HG02885 (cell line): ENCODE results near the gene CTIF.

Experiments used
- ATAC-seq: cut with Tn5 transposase; IDR thresholded peaks from one replicate; pipeline ENCODE4 v1.9.1; 2021; ENCODE audit warnings: mild to moderate bottlenecking; ENCODE audit not compliant: unreplicated experiment, poor library complexity

The CTIF gene

DNA sequence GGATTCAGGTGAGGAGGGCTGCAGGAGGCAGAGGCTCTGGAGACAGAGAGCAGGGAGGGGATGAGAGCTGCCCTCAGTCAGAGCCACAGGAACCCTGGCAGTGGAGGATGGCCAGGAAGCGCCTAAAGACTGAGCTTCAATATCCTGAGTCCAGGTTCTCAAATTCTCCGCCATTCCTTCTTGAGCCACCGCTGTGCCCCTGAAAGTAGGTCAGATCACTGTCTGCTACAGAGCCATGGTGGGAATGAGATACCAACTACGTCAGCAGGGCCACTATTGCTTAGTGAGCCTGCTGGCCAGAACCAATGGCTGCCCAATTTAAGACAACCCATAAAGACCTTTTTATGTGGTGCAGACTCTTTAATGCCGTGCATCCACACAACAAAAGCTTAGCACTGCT lies 155.5 kb downstream of the CTIF start:
- ATAC-seq = no peak

DNA sequence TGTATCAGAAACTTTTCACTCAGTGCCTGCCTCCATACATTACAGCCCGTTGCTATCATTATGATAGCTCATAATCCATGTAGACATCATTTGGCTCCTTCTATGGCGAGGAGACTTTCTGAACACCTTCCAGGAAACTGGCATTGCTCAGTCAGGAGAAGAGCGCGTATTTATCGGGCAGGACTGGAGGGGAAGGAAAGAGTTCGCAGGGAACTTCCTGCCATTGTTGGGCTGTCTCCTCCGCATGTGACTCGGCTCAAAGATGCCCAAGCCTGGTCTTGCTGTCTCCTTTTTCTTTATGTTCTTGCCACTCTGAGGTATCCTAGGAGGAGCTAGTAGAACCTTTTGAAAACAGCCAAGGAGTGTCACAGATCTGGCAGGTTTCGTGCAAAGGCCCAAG lies 156.8 kb downstream of the CTIF start:
- no peak for ATAC-seq

DNA sequence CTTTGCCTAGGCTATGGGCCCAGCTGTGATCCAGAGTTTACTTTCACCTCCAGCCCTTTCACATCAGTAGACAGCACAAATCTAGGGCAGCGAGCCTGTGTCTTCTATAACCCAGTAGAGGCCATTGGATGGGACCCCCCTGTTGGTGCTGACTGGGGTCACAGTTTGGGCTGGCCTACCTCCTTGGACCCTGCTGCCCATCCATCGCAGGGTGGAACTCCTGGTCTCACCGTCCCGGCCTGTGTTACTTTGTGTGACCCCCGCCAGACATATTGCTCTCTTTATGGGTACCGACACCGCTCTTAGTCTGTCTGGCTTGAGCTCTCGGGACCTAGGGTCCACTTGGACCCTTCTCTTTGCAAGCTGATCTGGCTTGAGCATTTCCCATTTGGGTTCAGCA lies 157.4 kb downstream of the CTIF start:
- no peak for ATAC-seq

- ATAC-seq = no peak
Observed at GRCh38 chr18:48697441-48697840, 158.6 kb downstream of the CTIF start.

DNA sequence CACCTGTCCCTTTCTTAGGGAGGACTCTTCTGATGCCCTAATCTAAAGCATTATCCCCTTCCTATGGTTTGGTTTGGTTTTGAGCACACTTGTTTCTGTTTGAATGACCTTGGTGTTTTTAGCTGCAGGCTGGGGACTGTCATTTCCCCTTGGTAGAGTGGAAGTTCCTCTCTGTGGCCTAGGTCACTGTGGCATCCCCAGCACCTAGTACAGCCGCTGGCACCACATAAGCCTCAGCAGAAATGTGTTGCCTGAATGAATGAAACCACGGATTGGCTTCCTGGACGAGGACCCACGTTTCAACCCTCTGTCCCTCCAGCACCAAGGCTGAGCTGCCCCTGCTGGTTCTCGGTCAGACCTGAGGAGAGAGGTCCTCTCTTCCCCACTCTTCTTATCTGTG lies 159.9 kb downstream of the CTIF start:
- peak; percentile 42 for ATAC-seq

DNA sequence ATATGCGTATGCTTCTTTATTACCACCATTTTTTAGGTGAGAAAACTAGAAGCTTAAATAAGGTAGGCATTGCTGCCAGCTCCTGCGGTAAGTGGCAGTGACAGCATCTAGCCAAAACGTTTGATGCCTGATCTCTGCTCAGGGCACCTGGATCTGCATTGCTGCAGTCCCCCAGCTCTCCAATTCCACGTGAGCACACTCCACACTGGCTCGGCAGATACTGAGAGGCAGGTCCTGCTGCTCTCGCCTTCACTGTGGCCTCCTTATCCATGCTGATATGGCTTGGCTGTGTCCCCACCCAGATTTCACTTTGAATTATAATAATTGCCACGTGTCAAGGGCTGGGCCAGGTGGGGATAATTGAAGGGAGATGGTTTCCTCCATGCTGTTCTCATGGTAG lies 160.9 kb downstream of the CTIF start:
- no peak for ATAC-seq

DNA sequence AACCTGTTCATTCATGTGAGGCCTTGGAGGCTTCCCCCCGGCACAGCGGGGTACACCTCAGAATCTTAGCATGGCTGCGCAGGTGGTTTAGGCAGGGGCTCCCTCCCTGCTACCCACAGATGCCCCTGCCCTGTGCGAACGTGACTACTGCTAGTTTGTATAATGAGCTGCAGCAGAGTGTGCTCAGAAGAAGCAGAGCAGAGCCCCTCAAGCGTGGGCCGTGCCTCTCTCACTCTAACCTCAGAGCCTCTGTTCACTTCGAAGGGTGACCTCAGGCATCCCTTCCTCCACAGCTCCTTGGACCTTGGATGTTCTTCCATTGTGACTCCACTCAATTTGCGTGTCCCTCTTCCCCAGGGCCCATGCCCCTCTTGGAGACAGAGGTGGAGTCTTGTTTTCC lies 161.6 kb downstream of the CTIF start:
- ATAC-seq = no peak

GRCh38 chr18:48702346-48703027 lies 163.7 kb downstream of the CTIF start:
- no peak for ATAC-seq

DNA sequence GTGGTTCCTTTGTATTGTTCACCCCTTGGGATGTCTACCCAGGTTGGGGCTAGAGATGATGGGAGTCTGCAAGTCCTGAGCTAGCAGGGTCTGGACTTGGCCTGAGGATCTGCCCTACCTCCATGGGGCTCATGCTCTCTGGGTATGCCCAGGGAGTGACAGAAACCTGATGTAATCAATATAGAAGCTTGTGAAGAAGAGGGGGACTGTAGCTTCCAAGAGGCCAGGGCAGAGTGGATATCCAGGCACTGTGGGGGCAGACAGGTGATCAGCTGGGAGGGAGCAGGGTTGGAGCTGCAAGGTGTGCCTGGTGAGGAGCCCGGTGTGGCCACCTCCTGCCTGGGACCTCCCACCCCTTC lies 164.2 kb downstream of the CTIF start:
- ATAC-seq = no peak

DNA sequence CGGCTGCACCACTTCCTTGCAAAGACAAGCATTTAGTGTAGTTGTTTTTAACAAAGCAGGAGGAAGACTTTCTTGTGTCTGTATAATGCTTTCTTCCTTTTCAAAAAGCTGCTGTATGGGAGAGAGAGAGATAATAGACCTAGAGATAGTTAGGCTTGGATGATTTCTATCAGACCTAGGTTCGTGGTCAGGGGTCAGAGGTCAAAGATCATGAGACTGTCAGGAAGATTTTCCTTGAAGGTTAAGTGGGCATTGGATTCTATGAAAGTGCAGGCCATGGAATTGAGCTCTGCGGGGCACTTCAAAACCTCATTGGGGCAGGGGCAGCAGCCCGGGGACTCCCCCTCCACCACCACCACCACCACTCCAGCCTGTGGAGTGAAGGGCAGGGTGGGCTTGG lies 164.6 kb downstream of the CTIF start:
- no peak for ATAC-seq

DNA sequence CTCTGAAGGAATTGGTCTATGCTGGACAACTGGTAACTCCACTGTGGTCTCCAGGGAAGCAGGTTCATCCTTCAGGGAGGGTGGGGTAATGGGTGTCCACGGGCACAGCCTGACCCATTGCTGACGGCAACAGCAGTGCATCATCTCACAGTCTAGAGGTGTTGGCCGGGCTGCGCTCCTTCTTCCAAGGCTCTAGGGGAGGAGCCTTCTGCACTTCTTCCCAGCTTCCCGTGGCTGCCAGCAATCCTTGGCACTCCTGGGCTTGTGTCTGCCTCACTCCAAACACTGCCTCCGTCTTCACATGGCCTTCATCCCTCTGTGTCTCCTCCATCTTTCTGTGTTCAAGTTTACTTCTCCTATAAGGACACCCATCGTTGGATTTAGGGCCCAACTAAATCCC lies 166.2 kb downstream of the CTIF start:
- no peak for ATAC-seq

- ATAC-seq = no peak
Observed at GRCh38 chr18:48705531-48705930, 166.7 kb downstream of the CTIF start.

DNA sequence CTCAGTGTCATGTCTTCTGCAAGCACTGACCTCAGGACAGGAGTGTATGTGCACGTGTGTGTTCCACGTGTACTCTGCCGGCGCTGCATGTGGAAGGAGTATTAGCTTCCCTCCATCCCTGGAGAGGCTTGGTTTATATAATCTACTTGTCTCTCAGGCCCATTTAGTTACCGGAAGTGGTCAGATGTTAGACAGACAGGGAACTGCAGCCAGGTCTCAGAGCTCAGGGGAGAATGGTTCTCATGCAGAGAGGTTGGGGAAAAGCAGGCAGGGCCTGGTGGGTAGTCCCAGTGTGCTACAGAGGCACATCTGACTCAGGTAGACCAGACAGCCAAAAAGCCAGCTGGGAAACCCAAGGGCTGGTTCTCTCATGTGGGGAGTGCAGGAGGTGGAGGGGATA lies 167.9 kb downstream of the CTIF start:
- no peak for ATAC-seq

DNA sequence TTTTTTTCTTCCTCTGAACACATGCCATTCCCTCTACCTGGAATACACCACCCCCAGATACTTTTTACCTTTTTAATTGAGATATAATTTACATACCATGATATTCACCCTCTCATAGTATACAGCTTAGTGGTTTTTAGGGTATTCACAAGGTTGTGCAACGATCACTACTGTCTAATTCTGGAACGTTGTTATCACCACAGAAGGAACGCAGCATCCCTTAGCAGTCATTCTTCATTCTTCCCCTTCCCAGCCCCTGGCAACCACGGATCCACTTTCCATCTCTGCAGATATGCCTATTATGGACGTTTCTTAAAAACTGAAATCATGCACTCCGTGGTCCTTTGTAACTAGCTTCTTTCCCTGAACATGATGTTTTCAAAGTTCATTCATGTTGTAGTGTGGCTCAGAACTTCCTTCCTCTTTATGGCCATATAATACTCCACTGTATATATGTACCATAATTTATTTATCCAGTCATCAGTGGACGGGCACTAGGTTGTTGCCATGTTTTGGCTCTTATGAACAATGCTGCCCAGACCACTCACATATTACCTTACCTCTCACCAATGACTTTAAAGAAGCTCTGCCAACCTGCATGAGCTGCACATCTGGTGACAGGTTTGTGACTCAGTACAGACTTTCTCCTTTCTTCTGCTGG lies 168.9 kb downstream of the CTIF start:
- ATAC-seq = no peak

GRCh38 chr18:48708807-48709206 lies 170.0 kb downstream of the CTIF start:
- no peak for ATAC-seq

- ATAC-seq = no peak
Observed at GRCh38 chr18:48709371-48710062, 170.7 kb downstream of the CTIF start.

- ATAC-seq = no peak
Observed at GRCh38 chr18:48711651-48712486, 173.0 kb downstream of the CTIF start.

DNA sequence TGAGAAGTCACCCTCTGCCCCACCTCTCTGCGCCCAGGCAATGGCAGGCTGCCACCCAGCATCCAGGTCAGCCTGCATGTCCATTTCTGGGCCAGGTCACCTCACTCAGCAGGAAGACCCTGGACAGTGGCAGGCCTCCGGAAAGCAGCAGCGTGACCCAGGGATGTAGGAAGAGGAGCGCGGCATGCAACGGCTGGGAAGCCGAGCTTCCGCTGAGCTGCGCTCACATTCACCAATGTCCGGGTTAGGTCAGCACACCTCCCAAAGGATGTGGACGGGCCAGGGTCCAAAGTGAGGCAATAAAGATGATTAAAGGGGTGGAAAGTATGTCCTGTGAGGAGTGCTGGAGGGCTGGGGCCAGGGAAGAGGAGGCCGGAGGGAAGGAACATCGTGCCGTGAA lies 174.5 kb downstream of the CTIF start:
- ATAC-seq = no peak

GRCh38 chr18:48714873-48715272 lies 176.0 kb downstream of the CTIF start:
- ATAC-seq = no peak

GRCh38 chr18:48715711-48716361 lies 177.0 kb downstream of the CTIF start:
- peak; percentile 81 for ATAC-seq
